ENCODE results near the gene ARHGAP44. TPM values are rescaled to one million over a fixed set of nuclear protein-coding genes. Genes with fewer than 3 reads are reported as not detected.

ARHGAP44 gene
- total and polyA plus RNA-seq, 2 donors (not counting 3 experiments of a cell fraction or from before 2014, with no cell fraction given), result 0.11 to 0.42 TPM

DNA sequence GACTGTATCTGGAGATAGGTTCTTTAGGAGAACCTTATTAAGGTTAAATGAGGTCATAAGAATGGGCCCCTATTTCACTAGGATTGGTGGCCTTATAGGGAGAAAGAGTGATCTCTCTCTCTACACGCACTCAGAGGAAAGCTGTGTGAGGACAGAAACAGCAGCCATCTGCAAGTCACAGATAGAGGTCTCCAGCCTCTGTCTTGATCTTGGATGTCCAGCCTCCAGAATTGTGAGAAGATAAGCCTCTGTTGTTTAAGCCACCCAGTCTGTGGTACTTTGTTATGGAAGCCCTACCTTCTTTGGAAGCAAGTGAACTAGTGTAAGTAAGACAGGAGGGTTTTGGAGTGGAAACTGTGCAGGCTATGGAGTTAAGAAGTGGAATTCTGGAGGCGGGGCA, 135.3 kb downstream of the ARHGAP44 start:
- CTCF ChIA-PET, result no interaction called here

DNA sequence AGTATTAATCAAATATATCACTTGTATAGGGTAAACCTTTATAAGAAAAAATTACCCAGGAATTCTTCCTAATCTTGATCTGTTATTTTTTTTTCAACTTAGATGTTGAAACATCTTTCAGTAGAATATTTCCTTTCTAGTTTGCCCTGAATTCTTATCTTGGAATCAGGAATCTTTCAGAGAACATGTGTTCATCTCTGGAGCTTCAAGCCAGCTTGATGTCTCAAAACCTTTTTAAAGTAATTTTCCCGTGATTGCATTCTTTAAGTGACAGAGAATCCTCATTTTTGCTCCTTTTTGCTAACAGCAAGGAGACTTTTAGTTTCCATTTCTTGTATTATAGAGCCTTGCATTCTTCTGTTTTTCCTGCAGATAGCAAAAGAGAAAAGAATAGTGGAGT, 137.7 kb downstream of the ARHGAP44 start:
- BruUV-seq (replicated peaks), result no TSS peak
- dilution Hi-C loops (cut with MboI; ENCODE audit: extremely low pct_ligation_motif_present, low sequenced_read_pairs) (no loop called here), intact Hi-C loops (cut with micrococcal nuclease) (no loop called here)
- TF ChIP-seq, protein P1, sequence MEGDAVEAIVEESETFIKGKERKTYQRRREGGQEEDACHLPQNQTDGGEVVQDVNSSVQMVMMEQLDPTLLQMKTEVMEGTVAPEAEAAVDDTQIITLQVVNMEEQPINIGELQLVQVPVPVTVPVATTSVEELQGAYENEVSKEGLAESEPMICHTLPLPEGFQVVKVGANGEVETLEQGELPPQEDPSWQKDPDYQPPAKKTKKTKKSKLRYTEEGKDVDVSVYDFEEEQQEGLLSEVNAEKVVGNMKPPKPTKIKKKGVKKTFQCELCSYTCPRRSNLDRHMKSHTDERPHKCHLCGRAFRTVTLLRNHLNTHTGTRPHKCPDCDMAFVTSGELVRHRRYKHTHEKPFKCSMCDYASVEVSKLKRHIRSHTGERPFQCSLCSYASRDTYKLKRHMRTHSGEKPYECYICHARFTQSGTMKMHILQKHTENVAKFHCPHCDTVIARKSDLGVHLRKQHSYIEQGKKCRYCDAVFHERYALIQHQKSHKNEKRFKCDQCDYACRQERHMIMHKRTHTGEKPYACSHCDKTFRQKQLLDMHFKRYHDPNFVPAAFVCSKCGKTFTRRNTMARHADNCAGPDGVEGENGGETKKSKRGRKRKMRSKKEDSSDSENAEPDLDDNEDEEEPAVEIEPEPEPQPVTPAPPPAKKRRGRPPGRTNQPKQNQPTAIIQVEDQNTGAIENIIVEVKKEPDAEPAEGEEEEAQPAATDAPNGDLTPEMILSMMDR (IDR thresholded peaks at IDR 0.05; ENCODE audit: extremely low read depth in 1 of 2, insufficient read depth in 1 of 2, low read depth in 1 of 2, low read length in 2 of 2), result no peak
- TF ChIP-seq, protein P2, sequence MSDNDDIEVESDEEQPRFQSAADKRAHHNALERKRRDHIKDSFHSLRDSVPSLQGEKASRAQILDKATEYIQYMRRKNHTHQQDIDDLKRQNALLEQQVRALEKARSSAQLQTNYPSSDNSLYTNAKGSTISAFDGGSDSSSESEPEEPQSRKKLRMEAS (IDR thresholded peaks at IDR 0.05; ENCODE audit: insufficient read depth, insufficient read length), result no peak
- TF ChIP-seq EZH2 (IDR thresholded peaks at IDR 0.05; ENCODE audit: borderline replicate concordance, low read depth, low read length, severe bottlenecking) (no peak), JUN (IDR thresholded peaks at IDR 0.05; ENCODE audit: borderline replicate concordance, insufficient read depth, insufficient read length, low read depth) (no peak), POLR2AphosphoS5 (IDR thresholded peaks at IDR 0.05; ENCODE audit: insufficient read depth, low read depth, low read length) (no peak), MYC (IDR thresholded peaks at IDR 0.05; ENCODE audit: low read depth, low read length) (no peak), GATA2 (IDR thresholded peaks at IDR 0.05; ENCODE audit: insufficient read depth, insufficient read length, low read depth, low read length) (no peak), FOS (IDR thresholded peaks at IDR 0.05; ENCODE audit: borderline replicate concordance, insufficient read depth, low read length) (no peak), POLR2A (IDR thresholded peaks at IDR 0.05; ENCODE audit: low read depth, low read length) (no peak)
- FAIRE-seq (no peak), DNase-seq (ENCODE audit: low read depth, low spot score) (no peak)
- Histone ChIP-seq H3K9me3 (replicated peaks; ENCODE audit: control insufficient read depth, insufficient read depth, low read length) (no peaks in the 10 kb centered on the region), H3K4me3 (replicated peaks in 1 of 3; ENCODE audit: insufficient read depth in 1 of 3, low read depth in 1 of 3, low read length in 3 of 3) (no peak overlapping the region), H3K9ac (replicated peaks; ENCODE audit: extremely low read depth, insufficient read depth, low read length) (no peak overlapping the region), H3K9me1 (replicated peaks; ENCODE audit: control insufficient read depth, extremely low read depth, insufficient read depth, low read length) (no peaks in the 10 kb centered on the region), H3K27ac (ENCODE audit: insufficient read depth, low read depth, low read length) (no peak overlapping the region), H3K4me1 (ENCODE audit: control insufficient read depth, extremely low read depth, insufficient read depth, low read length) (no peaks in the 10 kb centered on the region), H4K20me1 (replicated peaks; ENCODE audit: control insufficient read depth, extremely low read depth, insufficient read depth, low read length) (no peaks in the 10 kb centered on the region), H2AFZ (ENCODE audit: low read depth, low read length) (no peak overlapping the region), H3K79me2 (ENCODE audit: control insufficient read depth, insufficient read depth, low read length) (no peaks in the 10 kb centered on the region), H3K4me2 (ENCODE audit: insufficient read depth, low read length) (no peak overlapping the region), H3K27me3 (ENCODE audit: control insufficient read depth in 2 of 2, insufficient read depth in 2 of 2, low read length in 2 of 2) (no peaks in the 10 kb centered on the region), H3K36me3 (ENCODE audit: control insufficient read depth in 2 of 2, extremely low read depth in 1 of 2, insufficient read depth in 2 of 2, low read length in 2 of 2) (no peaks in the 10 kb centered on the region)
- ChIA-PET CTCF (no interaction called here), POLR2A (no interaction called here)

More for the DNA sequence above, 135.3 kb downstream of the ARHGAP44 start:
- BruUV-seq (replicated peaks), result no TSS peak
- DNase-seq (ENCODE audit: low read depth, low spot score) (no peak), FAIRE-seq (no peak)
- dilution Hi-C loops (cut with MboI; ENCODE audit: extremely low pct_ligation_motif_present, low sequenced_read_pairs) (no loop called here), intact Hi-C loops (cut with micrococcal nuclease) (no loop called here)
- TF ChIP-seq, protein P2 (IDR thresholded peaks at IDR 0.05; ENCODE audit: insufficient read depth, insufficient read length), result no peak
- H3K9me1 ChIP-seq (replicated peaks; ENCODE audit: control insufficient read depth, extremely low read depth, insufficient read depth, low read length), result no peaks in the 10 kb centered on the region
- no peaks in the 10 kb centered on the region for H3K4me1 ChIP-seq (ENCODE audit: control insufficient read depth, extremely low read depth, insufficient read depth, low read length)
- no peak overlapping the region for H3K27ac ChIP-seq (ENCODE audit: insufficient read depth, low read depth, low read length)
- no peak overlapping the region for H2AFZ ChIP-seq (ENCODE audit: low read depth, low read length)
- no peaks in the 10 kb centered on the region for H3K9me3 ChIP-seq (replicated peaks; ENCODE audit: control insufficient read depth, insufficient read depth, low read length)
- no peak overlapping the region for H3K9ac ChIP-seq (replicated peaks; ENCODE audit: extremely low read depth, insufficient read depth, low read length)
- no peak overlapping the region for H3K4me3 ChIP-seq (replicated peaks in 1 of 3; ENCODE audit: insufficient read depth in 1 of 3, low read depth in 1 of 3, low read length in 3 of 3)
- H3K79me2 ChIP-seq (ENCODE audit: control insufficient read depth, insufficient read depth, low read length), result no peaks in the 10 kb centered on the region
- no peak overlapping the region for H3K4me2 ChIP-seq (ENCODE audit: insufficient read depth, low read length)
- H3K36me3 ChIP-seq (ENCODE audit: control insufficient read depth in 2 of 2, extremely low read depth in 1 of 2, insufficient read depth in 2 of 2, low read length in 2 of 2), result no peaks in the 10 kb centered on the region
- no peaks in the 10 kb centered on the region for H4K20me1 ChIP-seq (replicated peaks; ENCODE audit: control insufficient read depth, extremely low read depth, insufficient read depth, low read length)
- H3K27me3 ChIP-seq (ENCODE audit: control insufficient read depth in 2 of 2, insufficient read depth in 2 of 2, low read length in 2 of 2), result no peaks in the 10 kb centered on the region
- POLR2A ChIA-PET, result no interaction called here

All from endothelial cell of umbilical vein (primary cell).